GM10266 (cell line): ENCODE measurements around the gene DNAH7.

Source experiments
- DNase-seq: peaks from one replicate; pipeline ENCODE4 v3.0.0; 2012; ENCODE audit errors: extremely low spot score
- CTCF ChIP-seq: IDR thresholded peaks from 2 replicates; pipeline ENCODE4 v1.5.1; 2012; ENCODE audit warnings: mild to moderate bottlenecking, low read depth; ENCODE audit not compliant: control insufficient read depth, insufficient read depth; ENCODE audit errors: missing control alignments

The DNAH7 gene

GRCh38 chr2:195850764-195851163, 217.9 kb downstream of the DNAH7 start:
- no peak for DNase-seq
- TF ChIP-seq CTCF = no peak

GRCh38 chr2:195848119-195848899, 220.3 kb downstream of the DNAH7 start:
- no peak for TF ChIP-seq CTCF
- DNase-seq = no peak

- DNase-seq = no peak
- TF ChIP-seq CTCF = no peak
These were observed 225.7 kb downstream of the DNAH7 start for GRCh38 chr2:195842932-195843331.

- TF ChIP-seq CTCF = no peak
- DNase-seq = no peak
These were observed 230.6 kb downstream of the DNAH7 start for GRCh38 chr2:195838002-195838401.

GRCh38 chr2:195836002-195836401, 232.6 kb downstream of the DNAH7 start:
- DNase-seq = no peak

GRCh38 chr2:195834836-195835235, 233.8 kb downstream of the DNAH7 start:
- TF ChIP-seq CTCF = no peak
- no peak for DNase-seq

More at GRCh38 chr2:195836002-195836401, 232.6 kb downstream of the DNAH7 start:
- TF ChIP-seq CTCF = no peak
